B cell (primary cell): ENCODE data around the gene KRT33B. TPM values are rescaled to one million over a fixed set of nuclear protein-coding genes. Genes with fewer than 3 reads are reported as not detected.

Source experiments
- ATAC-seq: fragments of 200-7000 bp; cut with Tn5 transposase; one replicate; pipeline ENCODE4 v1.10.0; 2021; ENCODE audit warnings: low read depth, mild to moderate bottlenecking, moderate number of reproducible peaks, moderate library complexity
- CTCF ChIA-PET: fragments of 350-600 bp; sonication (Branson Sonifier 250); formaldehyde crosslinking; loops from one replicate; lab custom pipeline; 2021; ENCODE audit warnings: antibody characterized with exemption, inconsistent platforms; lab: Charles Lee
- POLR2A ChIA-PET: fragments of 350-600 bp; sonication (Branson Sonifier 250); formaldehyde crosslinking; loops from one replicate; lab custom pipeline; 2021; ENCODE audit warnings: antibody characterized with exemption; lab: Charles Lee
- DNase-seq: peaks from one replicate; pipeline ENCODE4 v3.0.0; 2013
- H2AFZ ChIP-seq: 2 replicates; pipeline ENCODE4 v1.6.1; 2012; ENCODE audit warnings: mild to moderate bottlenecking, low read depth, low read length; ENCODE audit not compliant: insufficient read depth, poor library complexity, severe bottlenecking
- H3K27ac ChIP-seq, 2 donors: 1 replicate in 1 of 2; 2 replicates in 1 of 2; pipeline ENCODE4 v1.5.1; 2012 to 2013; ENCODE audit warnings: low read length in 2 of 2, mild to moderate bottlenecking in 2 of 2, moderate library complexity in 1 of 2
- H3K27me3 ChIP-seq, 4 experiments: fragments of 200-600 bp in 1 of 4; sonication (generic) in 1 of 4; replicated peaks in 1 of 4; 1 replicate in 2 of 4; 2 replicates in 2 of 4; pipeline versions ENCODE4 v1.6.1 to v1.7.0; 2013 to 2016; ENCODE audit warnings: low read length in 3 of 4, mild to moderate bottlenecking in 2 of 4, mixed read lengths in 1 of 4, moderate library complexity in 1 of 4; ENCODE audit not compliant: insufficient read depth in 4 of 4, control insufficient read depth in 3 of 4; ENCODE audit errors: control extremely low read depth in 1 of 4
- H3K36me3 ChIP-seq, 2 experiments: replicated peaks in 1 of 2; 1 replicate in 1 of 2; 2 replicates in 1 of 2; pipeline versions ENCODE4 v1.6.1 to v1.7.1; 2013; ENCODE audit warnings: low read length in 1 of 2; ENCODE audit not compliant: insufficient read depth in 2 of 2, control insufficient read depth in 1 of 2; ENCODE audit errors: control extremely low read depth in 1 of 2, extremely low read depth in 1 of 2
- H3K4me1 ChIP-seq, 2 donors: fragments of 200-600 bp in 1 of 2; sonication (generic) in 1 of 2; 1 replicate in 1 of 2; 2 replicates in 1 of 2; pipeline versions ENCODE4 v1.5.1 to v1.6.1; 2013 to 2017; ENCODE audit warnings: low read length in 2 of 2; ENCODE audit not compliant: control insufficient read depth in 2 of 2, insufficient read depth in 2 of 2
- H3K4me2 ChIP-seq: replicated peaks from 2 replicates; pipeline ENCODE3; 2012; ENCODE audit warnings: mild to moderate bottlenecking, low read depth, low read length; ENCODE audit not compliant: poor library complexity, severe bottlenecking
- H3K4me3 ChIP-seq, 5 experiments: fragments of 200-600 bp in 1 of 5; sonication (generic) in 1 of 5; 1 replicate in 3 of 5; 2 replicates in 2 of 5; pipeline versions ENCODE4 v1.5.1 to v1.7.0; 2011 to 2016; ENCODE audit warnings: low read length in 4 of 5, mild to moderate bottlenecking in 4 of 5, low read depth in 2 of 5, control low read depth in 1 of 5, moderate library complexity in 1 of 5; ENCODE audit not compliant: insufficient read depth in 1 of 5; ENCODE audit errors: control extremely low read depth in 1 of 5, extremely low read depth in 1 of 5
- H3K79me2 ChIP-seq: fragments of 200-600 bp; sonication (generic); one replicate; pipeline ENCODE4 v1.6.0; 2016; ENCODE audit warnings: low read length; ENCODE audit not compliant: control insufficient read depth, insufficient read depth
- H3K9ac ChIP-seq: fragments of 200-600 bp; sonication (generic); 2 replicates; pipeline ENCODE4 v1.6.1; 2017; ENCODE audit warnings: mild to moderate bottlenecking, low read length, moderate library complexity
- H3K9me3 ChIP-seq, 3 donors: one replicate each; pipeline versions ENCODE4 v1.6.1 to v1.7.1; 2013; ENCODE audit warnings: low read length in 2 of 3; ENCODE audit not compliant: control insufficient read depth in 2 of 3, insufficient read depth in 1 of 3; ENCODE audit errors: control extremely low read depth in 1 of 3
- H4K20me1 ChIP-seq: 2 replicates; pipeline ENCODE4 v1.6.0; 2012; ENCODE audit warnings: mild to moderate bottlenecking, low read length; ENCODE audit not compliant: insufficient read depth, control insufficient read depth, poor library complexity, severe bottlenecking
- H3K27ac Mint-ChIP-seq: one replicate; pipeline ENCODE4 v1.8.0; 2021; ENCODE audit warnings: mixed read lengths
- H3K27me3 Mint-ChIP-seq: one replicate; pipeline ENCODE4 v1.8.0; 2021; ENCODE audit warnings: mixed read lengths
- H3K4me1 Mint-ChIP-seq: one replicate; pipeline ENCODE4 v1.8.0; 2021; ENCODE audit warnings: mixed read lengths
- H3K4me3 Mint-ChIP-seq: one replicate; pipeline ENCODE4 v1.8.0; 2021; ENCODE audit warnings: mixed read lengths
- H3K9me3 Mint-ChIP-seq: one replicate; pipeline ENCODE4 v1.8.0; 2022; ENCODE audit warnings: mixed read lengths; ENCODE audit not compliant: insufficient read depth
- CTCF ChIP-seq: fragments of 200-600 bp; IDR thresholded peaks from one replicate; pipeline ENCODE4 v1.8.0; 2022; ENCODE audit warnings: antibody characterized with exemption, mild to moderate bottlenecking
- EZH2 ChIP-seq: IDR thresholded peaks from 2 replicates; pipeline ENCODE4 v1.6.1; 2012; ENCODE audit warnings: borderline replicate concordance, low read depth, mild to moderate bottlenecking, moderate library complexity, low read length; ENCODE audit not compliant: insufficient read depth, poor library complexity, severe bottlenecking
- WGBS: methylation state at CpG from one replicate; pipeline ENCODE4 v1.1.5; 2013; ENCODE audit warnings: missing lambda C conversion rate; ENCODE audit not compliant: insufficient coverage; 5-methylcytosine and 5-hydroxymethylcytosine counted together
- intact Hi-C: fragments of 100-400 bp; cut with micrococcal nuclease; formaldehyde crosslinking; loops from one replicate; pipeline ENCODE4 v1.10.0; 2022
- polyA plus RNA-seq: library from polyadenylated mRNA; depleted of rRNA; stranded (reverse); fragments of >200 nt; gene quantifications from 2 replicates; pipeline ENCODE4 v1.2.3, GENCODE V29; 2012
- total RNA-seq, 2 donors: library from RNA; stranded (reverse); fragments of 120-200 nt in 1 of 2; gene quantifications; 1 replicate in 1 of 2; 2 replicates in 1 of 2; pipeline versions ENCODE4 v1.2.3 to v1.2.4, GENCODE V29; 2013 to 2022

KRT33B gene
- total and polyA plus RNA-seq, 2 donors (not counting 1 experiment from before 2014, with no cell fraction given), result not detected

GRCh38 chr17:41416479-41416878, 46.9 kb upstream of the KRT33B start:
- Mint-ChIP-seq H3K9me3 (no peaks in the 10 kb centered on the region), H3K27ac (no peak overlapping the region), H3K27me3 (no peaks in the 10 kb centered on the region), H3K4me3 (no peak overlapping the region), H3K4me1 (no peaks in the 10 kb centered on the region)
- Histone ChIP-seq H3K27ac (no peak overlapping the region), H3K27me3 (peaks cover 0 to 3% (median 0%) of the 10 kb centered on the region in 4 experiments), H3K9ac (no peak overlapping the region), H2AFZ (no peak overlapping the region), H3K4me1 (no peaks in the 10 kb centered on the region), H3K4me2 (no peak overlapping the region), H3K79me2 (no peaks in the 10 kb centered on the region), H3K36me3 (no peaks in the 10 kb centered on the region), H3K4me3 (no peak overlapping the region), H4K20me1 (no peaks in the 10 kb centered on the region), H3K9me3 (no peaks in the 10 kb centered on the region)
- ATAC-seq, result no peak
- TF ChIP-seq EZH2, result no peak
- no peak for TF ChIP-seq CTCF
- CTCF ChIA-PET, result no interaction called here
- DNase-seq, result no peak
- intact Hi-C loops, result no loop called here
- POLR2A ChIA-PET, result no interaction called here
- no CpG with 5 or more reads among the region's 5 CpGs for WGBS

GRCh38 chr17:41415833-41416335, 46.3 kb upstream of the KRT33B start:
- intact Hi-C loops, result no loop called here
- ATAC-seq, result no peak
- TF ChIP-seq EZH2 (no peak), CTCF (no peak)
- Histone ChIP-seq H3K27ac (no peak overlapping the region), H3K4me3 (no peak overlapping the region), H3K79me2 (no peaks in the 10 kb centered on the region), H3K4me1 (no peaks in the 10 kb centered on the region), H3K36me3 (no peaks in the 10 kb centered on the region), H2AFZ (no peak overlapping the region), H4K20me1 (no peaks in the 10 kb centered on the region), H3K9me3 (no peaks in the 10 kb centered on the region), H3K4me2 (no peak overlapping the region), H3K27me3 (peaks cover 0 to 3% (median 0%) of the 10 kb centered on the region in 4 experiments), H3K9ac (no peak overlapping the region)
- no peak overlapping the region for H3K4me3 Mint-ChIP-seq
- no peaks in the 10 kb centered on the region for H3K9me3 Mint-ChIP-seq
- H3K27me3 Mint-ChIP-seq, result no peaks in the 10 kb centered on the region
- no peak for DNase-seq
- H3K4me1 Mint-ChIP-seq, result no peaks in the 10 kb centered on the region
- ChIA-PET CTCF (no interaction called here), POLR2A (no interaction called here)
- no CpG with 5 or more reads among the region's 3 CpGs for WGBS
- no peak overlapping the region for H3K27ac Mint-ChIP-seq
